Activated T-helper 1 cell treated with Interleukin-2 at 50 U/mL for 16 hours (primary cell): ENCODE measurements around the gene RPH3AL.

Experiments used
- DNase-seq: peaks from one replicate; pipeline ENCODE4 v3.0.0-alpha.2; 2020; ENCODE audit warnings: low read depth

Gene RPH3AL

GRCh38 chr17:352421-353212 is at the start of gene RPH3AL:
Gene RPH3AL, minus strand, starts transcription at chr17:352807. Its CDS starts 25,264 bp downstream, at chr17:327543.
- no peak for DNase-seq

- no peak for DNase-seq
Observed at GRCh38 chr17:400257-400656, 47.6 kb upstream of the RPH3AL start.

GRCh38 chr17:396788-397187 is 44.2 kb upstream of the RPH3AL start:
- DNase-seq: no peak

- no peak for DNase-seq
Observed at GRCh38 chr17:395974-396373, 43.4 kb upstream of the RPH3AL start.

GRCh38 chr17:395179-395578 is 42.6 kb upstream of the RPH3AL start:
- DNase-seq: no peak

- no peak for DNase-seq
Observed at GRCh38 chr17:394718-395095, 42.1 kb upstream of the RPH3AL start.

GRCh38 chr17:393806-394717 is 41.5 kb upstream of the RPH3AL start:
- no peak for DNase-seq

- no peak for DNase-seq
Observed at GRCh38 chr17:391850-392249, 39.2 kb upstream of the RPH3AL start.

- DNase-seq: no peak
Observed at GRCh38 chr17:390025-390424, 37.4 kb upstream of the RPH3AL start.

GRCh38 chr17:388087-388486 is 35.5 kb upstream of the RPH3AL start:
- DNase-seq: no peak

GRCh38 chr17:386141-386876 is 33.7 kb upstream of the RPH3AL start:
- peak; percentile 49 for DNase-seq

- DNase-seq: no peak
Observed at GRCh38 chr17:385836-386140, 33.2 kb upstream of the RPH3AL start.

- no peak for DNase-seq
Observed at GRCh38 chr17:385178-385835, 32.7 kb upstream of the RPH3AL start.

- DNase-seq: no peak
Observed at GRCh38 chr17:384622-385177, 32.1 kb upstream of the RPH3AL start.

- DNase-seq: no peak
Observed at GRCh38 chr17:383771-384621, 31.4 kb upstream of the RPH3AL start.

- no peak for DNase-seq
Observed at GRCh38 chr17:382644-383533, 30.3 kb upstream of the RPH3AL start.

- DNase-seq: no peak
Observed at GRCh38 chr17:381941-382643, 29.5 kb upstream of the RPH3AL start.

GRCh38 chr17:381516-381915 is 28.9 kb upstream of the RPH3AL start:
- no peak for DNase-seq
